CD4-positive, CD25-positive, alpha-beta regulatory T cell (primary cell): ENCODE data around the gene P2RY8. TPM values are rescaled to one million over a fixed set of nuclear protein-coding genes. Genes with fewer than 3 reads are reported as not detected.
A peak's percentile ranks its signal among the peaks of the same experiment; 100 is the strongest.

ENCODE experiments used
- ATAC-seq, 2 donors: fragments of 150-1000 bp; cut with Tn5 transposase; one replicate each; pipeline ENCODE4 v1.10.0; 2021; ENCODE audit warnings: low read depth in 2 of 2, moderate number of reproducible peaks in 2 of 2, moderate library complexity in 1 of 2
- DNase-seq, 3 donors: peaks; one replicate each; pipeline versions ENCODE4 v3.0.0 to v3.0.0-alpha.2; 2012 to 2022; ENCODE audit warnings: mixed read lengths in 1 of 3
- H3K27ac ChIP-seq: one replicate; pipeline ENCODE4 v1.7.0; 2013; ENCODE audit warnings: mild to moderate bottlenecking, low read length; ENCODE audit not compliant: insufficient read depth, poor library complexity, severe bottlenecking
- H3K27me3 ChIP-seq: one replicate; pipeline ENCODE4 v1.7.0; 2013; ENCODE audit warnings: low read length; ENCODE audit not compliant: control insufficient read depth, insufficient read depth
- H3K36me3 ChIP-seq: one replicate; pipeline ENCODE4 v1.7.0; 2013; ENCODE audit warnings: mild to moderate bottlenecking, low read length, moderate library complexity; ENCODE audit not compliant: control insufficient read depth, insufficient read depth
- H3K4me1 ChIP-seq: 2 replicates; pipeline ENCODE4 v1.7.0; 2013; ENCODE audit warnings: mild to moderate bottlenecking, low read length; ENCODE audit not compliant: insufficient read depth, control insufficient read depth, poor library complexity, severe bottlenecking
- H3K4me3 ChIP-seq: one replicate; pipeline ENCODE4 v1.7.0; 2013; ENCODE audit warnings: low read depth, mild to moderate bottlenecking, low read length, moderate library complexity
- H3K9me3 ChIP-seq, 2 experiments: 1 replicate in 1 of 2; 2 replicates in 1 of 2; pipeline ENCODE4 v1.7.0; 2013; ENCODE audit warnings: low read length in 2 of 2, mild to moderate bottlenecking in 1 of 2, moderate library complexity in 1 of 2; ENCODE audit not compliant: control insufficient read depth in 2 of 2
- H3K27ac Mint-ChIP-seq, 3 donors: one replicate each; pipeline ENCODE4 v1.8.0; 2020 to 2022; ENCODE audit warnings: mild to moderate bottlenecking in 3 of 3, mixed read lengths in 3 of 3, moderate library complexity in 2 of 3
- H3K27me3 Mint-ChIP-seq: one replicate; pipeline ENCODE4 v1.8.0; 2022; ENCODE audit warnings: mild to moderate bottlenecking, mixed read lengths
- H3K36me3 Mint-ChIP-seq: one replicate; pipeline ENCODE4 v1.8.0; 2020; ENCODE audit warnings: mixed read lengths
- H3K4me1 Mint-ChIP-seq, 4 donors: one replicate each; pipeline ENCODE4 v1.8.0; 2020 to 2022; ENCODE audit warnings: mixed read lengths in 4 of 4, mild to moderate bottlenecking in 1 of 4
- H3K4me3 Mint-ChIP-seq, 4 donors: one replicate each; pipeline ENCODE4 v1.8.0; 2020 to 2022; ENCODE audit warnings: mild to moderate bottlenecking in 4 of 4, mixed read lengths in 4 of 4, moderate library complexity in 3 of 4
- H3K9me3 Mint-ChIP-seq, 7 donors: one replicate each; pipeline ENCODE4 v1.8.0; 2020 to 2022; ENCODE audit warnings: mixed read lengths in 7 of 7, mild to moderate bottlenecking in 3 of 7, moderate library complexity in 2 of 7
- polyA plus RNA-seq, 4 donors: library from polyadenylated mRNA; unstranded; fragments of 300-500 nt; fragmentation: Illumina TruSeq; gene quantifications; one replicate each; pipeline ENCODE4 v1.2.3, GENCODE V29; 2021
- total RNA-seq: library from RNA; stranded (reverse); gene quantifications from one replicate; pipeline ENCODE4 v1.2.3, GENCODE V29; 2022

Gene P2RY8
- total and polyA plus RNA-seq, 5 donors from 2014 or later = 158 to 222 (median 195) TPM

DNA sequence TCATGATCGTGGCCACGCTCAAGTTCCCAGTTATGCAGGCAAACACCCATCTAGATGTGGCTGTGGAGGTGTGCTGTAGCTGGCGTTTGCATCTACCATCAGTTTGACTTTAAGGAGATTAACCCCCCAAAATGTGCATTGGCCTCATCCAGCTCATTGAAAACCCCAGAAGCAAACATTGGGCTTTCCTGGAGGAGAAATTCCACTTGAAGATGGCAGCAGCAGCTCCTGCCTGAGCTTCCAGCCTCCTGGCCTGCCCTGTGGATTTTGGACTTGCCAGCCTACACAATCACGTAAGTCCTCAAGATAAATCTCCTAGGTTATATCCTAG lies 114.9 kb downstream of the P2RY8 start:
- no peak for DNase-seq
- Histone ChIP-seq H3K27me3 (no peaks in the 10 kb centered on the region), H3K36me3 (peaks cover 30% of the 10 kb centered on the region), H3K4me1 (no peaks in the 10 kb centered on the region), H3K27ac (no peak overlapping the region), H3K9me3 (peaks cover 16 to 23% of the 10 kb centered on the region in 2 experiments), H3K4me3 (no peak overlapping the region)
- Mint-ChIP-seq H3K27ac (no peak overlapping the region), H3K27me3 (no peaks in the 10 kb centered on the region), H3K4me3 (no peak overlapping the region), H3K9me3 (peaks cover 0 to 30% (median 5%) of the 10 kb centered on the region in 7 donors), H3K36me3 (peaks cover 46% of the 10 kb centered on the region), H3K4me1 (peaks cover 0 to 7% (median 5%) of the 10 kb centered on the region in 4 donors)
- no peak for ATAC-seq

DNA sequence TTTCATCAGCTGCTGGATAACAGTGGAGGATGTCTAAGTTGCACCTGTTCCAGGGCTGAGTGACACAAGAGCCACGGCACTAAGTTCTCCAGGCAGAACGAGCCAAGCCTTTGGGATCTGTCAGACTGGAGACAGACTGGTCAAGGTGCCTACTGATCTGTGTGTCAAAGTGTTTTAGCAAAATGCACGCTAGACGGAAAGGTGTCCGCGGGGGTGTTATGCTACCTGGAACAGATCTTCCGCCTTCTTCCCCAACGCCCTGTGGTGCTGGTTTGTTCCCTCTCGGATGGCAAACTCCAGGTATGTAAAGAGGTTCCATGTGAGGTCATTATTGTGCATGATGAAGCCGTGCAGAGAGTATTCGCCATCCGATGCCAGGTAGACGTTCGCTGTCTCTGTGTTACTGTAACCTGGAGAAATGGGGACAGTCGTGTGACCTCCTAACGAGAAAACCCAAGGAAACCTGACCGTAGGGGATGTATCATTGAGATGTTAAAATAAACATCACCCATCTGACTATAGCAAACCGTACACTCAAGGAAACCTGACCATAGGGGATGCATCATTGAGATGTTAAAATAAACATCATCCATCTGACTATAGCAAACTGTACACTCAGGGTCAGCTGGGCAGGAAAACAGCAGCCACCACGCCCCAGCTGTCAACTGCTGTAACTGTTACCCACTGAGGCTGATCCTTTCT lies 115.4 kb downstream of the P2RY8 start:
- Mint-ChIP-seq H3K4me3 (no peak overlapping the region), H3K27ac (no peak overlapping the region), H3K4me1 (peaks cover 0 to 7% (median 5%) of the 10 kb centered on the region in 4 donors), H3K36me3 (peaks cover 41% of the 10 kb centered on the region), H3K9me3 (peaks cover 0 to 30% (median 5%) of the 10 kb centered on the region in 7 donors), H3K27me3 (no peaks in the 10 kb centered on the region)
- H3K9me3 ChIP-seq = peaks cover 16 to 23% of the 10 kb centered on the region in 2 experiments
- no peak for ATAC-seq
- no peaks in the 10 kb centered on the region for H3K4me1 ChIP-seq
- no peak for DNase-seq
- H3K27ac ChIP-seq = no peak overlapping the region
- H3K36me3 ChIP-seq = peaks cover 30% of the 10 kb centered on the region
- H3K27me3 ChIP-seq = no peaks in the 10 kb centered on the region
- no peak overlapping the region for H3K4me3 ChIP-seq

DNA sequence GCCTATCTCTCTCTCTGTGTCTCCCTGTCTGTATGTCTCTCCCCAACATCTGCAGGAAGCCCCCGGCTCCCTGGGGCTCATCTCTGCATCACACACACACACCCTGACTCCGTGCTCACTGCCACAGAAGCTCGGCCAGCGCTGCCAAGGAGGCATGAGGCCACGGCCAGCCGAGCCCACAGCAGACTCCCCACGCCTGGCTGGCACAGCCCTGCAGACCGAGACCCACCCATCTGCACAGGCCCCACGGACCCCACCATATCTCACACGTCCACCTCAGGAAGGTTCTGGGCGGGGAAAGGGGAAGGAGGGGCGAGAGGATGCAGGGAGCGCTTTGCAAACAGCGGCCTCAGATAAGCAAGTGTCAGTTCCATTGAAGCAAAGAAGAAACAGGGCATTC lies 116.6 kb downstream of the P2RY8 start:
- Mint-ChIP-seq H3K4me1 (peaks cover 0 to 7% (median 5%) of the 10 kb centered on the region in 4 donors), H3K27me3 (no peaks in the 10 kb centered on the region), H3K27ac (peak overlapping the region in 2 of 3 donors; percentile 44 to 65), H3K4me3 (no peak overlapping the region), H3K36me3 (peaks cover 38% of the 10 kb centered on the region), H3K9me3 (peaks cover 0 to 30% (median 5%) of the 10 kb centered on the region in 7 donors)
- Histone ChIP-seq H3K9me3 (peaks cover 16 to 23% of the 10 kb centered on the region in 2 experiments), H3K27ac (no peak overlapping the region), H3K27me3 (no peaks in the 10 kb centered on the region), H3K36me3 (peaks cover 28% of the 10 kb centered on the region), H3K4me1 (no peaks in the 10 kb centered on the region), H3K4me3 (no peak overlapping the region)
- ATAC-seq (no peak), DNase-seq (no peak)

DNA sequence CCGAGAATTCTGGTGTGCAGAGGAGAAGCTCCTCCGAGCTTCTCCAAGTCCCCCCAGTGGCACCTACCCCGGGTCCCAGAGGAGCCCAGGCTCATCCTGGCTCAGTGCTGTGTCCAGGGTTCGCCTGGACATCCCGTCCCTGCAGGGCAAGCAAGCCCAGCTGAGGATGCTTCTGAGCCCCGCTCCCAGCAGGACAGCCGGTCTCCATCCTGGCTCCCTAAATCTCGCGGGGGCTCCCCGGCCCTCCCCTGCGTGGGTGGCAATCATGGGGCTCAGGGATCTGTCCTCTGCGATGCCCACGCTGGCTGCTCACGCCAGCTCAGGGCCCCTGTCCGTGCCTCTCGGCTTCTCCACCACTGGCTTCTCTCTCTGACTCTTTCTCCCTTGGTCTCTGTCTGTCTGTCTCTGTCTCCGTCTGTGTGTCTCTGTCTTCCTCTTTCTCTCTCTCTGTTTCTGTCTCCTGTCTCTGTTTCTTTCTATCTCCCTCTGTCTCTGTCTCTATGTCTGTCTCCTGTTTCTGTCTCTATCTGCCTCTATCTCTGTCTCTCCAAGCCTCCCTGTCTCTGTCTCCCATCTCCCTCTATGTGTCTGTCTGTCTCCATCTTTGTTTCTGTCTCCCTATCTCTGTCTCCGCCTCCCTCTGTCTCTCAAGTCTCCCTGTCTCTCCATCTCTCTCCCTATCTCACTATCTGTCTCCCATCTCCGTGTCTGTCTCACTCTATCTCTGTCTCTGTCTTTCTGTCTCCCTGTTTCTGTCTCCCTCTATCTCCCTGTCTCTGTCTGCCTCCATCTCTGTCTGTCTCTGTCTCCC lies 117.2 kb downstream of the P2RY8 start:
- H3K27me3 ChIP-seq = no peaks in the 10 kb centered on the region
- peaks cover 0 to 28% (median 3%) of the 10 kb centered on the region in 7 donors for H3K9me3 Mint-ChIP-seq
- peaks cover 16 to 23% of the 10 kb centered on the region in 2 experiments for H3K9me3 ChIP-seq
- peaks cover 0 to 4% (median 2%) of the 10 kb centered on the region in 4 donors for H3K4me1 Mint-ChIP-seq
- ATAC-seq (no peak), DNase-seq (no peak)
- H3K4me3 ChIP-seq = no peak overlapping the region
- no peaks in the 10 kb centered on the region for H3K27me3 Mint-ChIP-seq
- no peak overlapping the region for H3K27ac ChIP-seq
- H3K4me3 Mint-ChIP-seq = no peak overlapping the region
- H3K36me3 Mint-ChIP-seq = peaks cover 31% of the 10 kb centered on the region
- no peaks in the 10 kb centered on the region for H3K4me1 ChIP-seq
- H3K36me3 ChIP-seq = peaks cover 26% of the 10 kb centered on the region
- H3K27ac Mint-ChIP-seq = peak overlapping the region in 1 of 3 donors; percentile 65

DNA sequence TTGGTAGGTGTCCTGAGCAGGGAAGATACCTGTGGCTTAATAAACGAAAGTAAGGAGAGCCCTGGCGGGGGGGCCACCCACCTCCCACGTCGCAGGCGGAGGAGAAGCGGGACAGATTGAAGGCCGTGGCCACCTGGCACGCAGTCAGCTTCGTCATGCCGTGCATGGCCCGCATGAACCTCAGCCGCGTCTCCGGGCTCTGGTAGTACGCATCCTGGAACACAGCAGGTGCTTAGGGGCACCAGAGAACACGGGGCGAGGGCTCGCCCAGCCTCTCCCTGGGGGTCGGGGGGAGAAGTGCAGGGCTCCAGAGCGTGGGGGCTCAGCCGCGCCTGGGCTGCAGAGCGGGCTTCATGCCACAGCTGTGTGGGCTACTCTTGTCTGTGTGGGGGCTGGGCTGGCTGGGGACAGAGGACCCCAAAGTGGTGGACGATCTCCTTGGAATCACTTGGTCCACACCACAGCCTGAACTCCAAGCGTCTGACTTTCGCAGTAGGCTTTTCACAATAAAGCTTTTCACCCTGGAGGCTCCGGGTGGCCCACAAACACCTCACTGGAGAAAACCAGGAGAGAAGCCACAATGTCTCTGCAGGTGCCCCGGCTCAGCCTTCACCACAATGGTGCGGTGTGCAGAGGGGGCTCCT lies 118.0 kb downstream of the P2RY8 start:
- no peak for DNase-seq
- H3K4me1 Mint-ChIP-seq = peaks cover 0 to 4% (median 2%) of the 10 kb centered on the region in 4 donors

DNA sequence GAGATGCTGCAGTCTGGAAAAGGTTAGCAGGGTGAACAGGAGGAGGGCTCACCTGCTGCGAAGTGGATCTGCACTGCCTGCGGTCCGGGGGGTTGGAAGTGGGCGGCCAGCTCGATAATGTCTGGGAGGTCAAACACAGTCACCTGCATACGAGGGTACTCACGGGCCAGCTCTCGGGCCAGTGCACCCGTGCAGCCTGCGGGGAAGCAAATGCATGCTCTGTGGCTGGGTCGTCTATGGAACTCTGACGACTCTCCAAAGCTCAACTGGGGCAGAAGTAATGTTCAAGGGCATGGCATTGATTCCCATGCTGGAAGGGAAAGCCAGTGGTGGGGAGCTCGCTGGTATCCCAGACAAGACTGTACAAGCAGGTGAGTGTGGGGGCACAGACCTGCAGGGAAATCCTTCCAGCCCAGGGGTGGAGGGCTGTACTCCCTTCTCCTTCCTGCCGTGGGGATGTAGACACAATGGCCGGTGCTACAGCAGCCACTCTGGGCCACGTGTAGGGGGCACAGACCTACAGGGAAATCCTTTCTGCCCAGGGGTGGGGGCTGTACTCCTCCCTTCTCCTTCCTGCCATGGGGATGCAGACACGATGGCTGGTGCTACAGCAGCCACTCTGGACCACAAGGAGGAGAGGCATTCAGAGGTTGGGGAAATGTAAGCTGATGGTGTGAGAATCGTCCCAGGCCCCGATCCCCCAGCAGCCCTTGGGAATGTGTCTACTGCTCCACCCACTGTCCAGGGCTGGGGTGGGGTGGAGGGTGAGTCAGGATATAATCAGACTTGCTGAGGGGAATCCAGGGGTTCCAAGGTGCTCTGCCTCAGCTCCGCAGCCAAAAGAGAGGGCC lies 118.8 kb downstream of the P2RY8 start:
- ATAC-seq (no peak), DNase-seq (no peak)
- Histone ChIP-seq H3K27me3 (no peaks in the 10 kb centered on the region), H3K27ac (no peak overlapping the region), H3K4me1 (no peaks in the 10 kb centered on the region), H3K36me3 (peaks cover 21% of the 10 kb centered on the region), H3K9me3 (peaks cover 14 to 22% of the 10 kb centered on the region in 2 experiments), H3K4me3 (no peak overlapping the region)
- Mint-ChIP-seq H3K36me3 (peaks cover 30% of the 10 kb centered on the region), H3K27me3 (no peaks in the 10 kb centered on the region), H3K4me1 (peaks cover 0 to 6% (median 2%) of the 10 kb centered on the region in 4 donors), H3K27ac (no peak overlapping the region), H3K4me3 (no peak overlapping the region), H3K9me3 (peaks cover 0 to 24% (median 2%) of the 10 kb centered on the region in 7 donors)

More for the DNA sequence above, 118.0 kb downstream of the P2RY8 start:
- Histone ChIP-seq H3K9me3 (peaks cover 16 to 23% of the 10 kb centered on the region in 2 experiments), H3K4me1 (no peaks in the 10 kb centered on the region), H3K27ac (no peak overlapping the region), H3K4me3 (no peak overlapping the region), H3K36me3 (peaks cover 26% of the 10 kb centered on the region), H3K27me3 (no peaks in the 10 kb centered on the region)
- H3K27me3 Mint-ChIP-seq = no peaks in the 10 kb centered on the region
- H3K9me3 Mint-ChIP-seq = peaks cover 0 to 28% (median 2%) of the 10 kb centered on the region in 7 donors
- H3K36me3 Mint-ChIP-seq = peaks cover 29% of the 10 kb centered on the region
- no peak overlapping the region for H3K27ac Mint-ChIP-seq
- ATAC-seq = no peak
- peak overlapping the region in 1 of 4 donors; percentile 48 for H3K4me3 Mint-ChIP-seq
